HG03064 (cell line): Measurements from ENCODE around the gene CCDC74B.
"Not testable (repeated sequence)": the region's sequence is repeated elsewhere in the genome, so short reads cannot be mapped to it uniquely, and the experiment has no call there.

Experiments used
- ATAC-seq: cut with Tn5 transposase; IDR thresholded peaks from one replicate; pipeline ENCODE4 v1.9.1; 2021; ENCODE audit warnings: low read depth; ENCODE audit not compliant: unreplicated experiment

Gene CCDC74B

DNA sequence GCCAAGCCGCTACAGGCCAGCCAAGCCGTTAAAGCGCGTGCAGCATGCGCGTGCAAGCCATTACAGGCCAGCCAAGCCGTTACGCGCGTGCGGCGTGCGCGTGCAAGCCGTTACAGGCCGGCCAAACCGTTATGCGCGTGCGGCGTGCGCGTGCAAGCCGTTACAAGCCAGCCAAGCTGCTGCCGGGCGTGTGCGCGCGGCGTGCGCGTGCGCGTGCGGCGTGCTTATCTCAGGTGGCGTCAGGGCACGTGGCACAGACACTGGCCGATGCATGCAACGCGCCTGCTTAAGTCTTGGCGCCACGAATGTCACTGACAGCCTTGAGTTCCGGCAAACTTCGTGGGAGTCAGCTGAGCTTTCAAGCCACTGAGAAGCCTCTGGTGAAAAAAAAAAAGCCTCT lies 24.0 kb downstream of the CCDC74B start:
- ATAC-seq = not testable (repeated sequence)

DNA sequence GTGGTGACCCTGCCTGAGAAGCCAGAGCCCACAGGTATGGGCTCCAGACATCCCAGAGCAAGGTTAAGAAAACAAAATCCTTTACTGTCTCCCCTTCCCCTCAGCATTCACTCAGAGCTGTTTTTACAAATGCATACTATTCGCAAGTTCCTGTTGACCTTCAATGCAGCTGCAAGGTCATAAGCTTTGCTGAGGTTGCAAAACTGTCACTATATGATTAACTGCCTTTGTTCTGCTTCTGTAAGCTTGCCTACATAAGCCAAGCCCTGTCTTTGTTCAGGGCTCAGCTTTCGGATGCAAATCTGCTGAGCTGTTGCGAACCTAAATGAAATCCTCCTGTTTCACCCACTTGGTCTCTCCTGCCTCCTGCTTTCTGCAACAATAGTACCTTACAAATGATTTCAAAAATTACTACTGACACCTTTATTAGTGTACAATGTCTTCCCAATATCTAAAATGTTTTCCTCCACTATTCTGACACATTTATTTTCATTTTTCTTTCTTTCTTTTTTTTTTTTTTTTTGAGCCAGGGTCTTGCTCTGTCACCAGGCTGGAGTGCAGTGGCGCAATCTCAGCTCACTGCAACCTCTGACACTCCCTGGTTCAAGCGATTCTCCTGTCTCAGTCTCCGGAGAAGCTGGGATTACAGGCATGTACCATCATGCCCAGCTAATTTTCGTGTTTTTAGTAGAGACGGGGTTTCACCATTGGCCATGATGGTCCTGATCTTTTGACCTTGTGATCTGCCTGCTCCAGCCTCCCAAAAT lies 42.1 kb downstream of the CCDC74B start:
- not testable (repeated sequence) for ATAC-seq
